HG02840 (cell line): ENCODE results near the gene TAS2R9.
"Not testable (repeated sequence)": the region's sequence is repeated elsewhere in the genome, so short reads cannot be mapped to it uniquely, and the experiment has no call there.

Experiments
- ATAC-seq: cut with Tn5 transposase; IDR thresholded peaks from one replicate; pipeline ENCODE4 v1.9.1; 2021; ENCODE audit warnings: mild to moderate bottlenecking, moderate library complexity, moderate number of reproducible peaks; ENCODE audit not compliant: unreplicated experiment, low FRiP score

Gene TAS2R9

GRCh38 chr12:10810068-10810467 is at the start of gene TAS2R9:
TSS of gene TAS2R9 (minus strand) at chr12:10810168. CDS start at chr12:10810075, 93 bp downstream.
- ATAC-seq = no peak

GRCh38 chr12:10855807-10856206 is 45.8 kb upstream of the TAS2R9 start:
- ATAC-seq = no peak

GRCh38 chr12:10853776-10854175 is 43.8 kb upstream of the TAS2R9 start:
- ATAC-seq = no peak

- no peak for ATAC-seq
These were observed 41.4 kb upstream of the TAS2R9 start for GRCh38 chr12:10851243-10851858.

GRCh38 chr12:10849425-10849878 is 39.5 kb upstream of the TAS2R9 start, which contains the start of gene PRR4:
TSS of gene PRR4 (minus strand) at chr12:10849475. CDS start at chr12:10849437, 38 bp downstream.
- ATAC-seq = no peak

- no peak for ATAC-seq
These were observed 37.8 kb upstream of the TAS2R9 start for GRCh38 chr12:10847744-10848143.

GRCh38 chr12:10842862-10843261 is 32.9 kb upstream of the TAS2R9 start:
- ATAC-seq = no peak

GRCh38 chr12:10838461-10838860 is 28.5 kb upstream of the TAS2R9 start:
- ATAC-seq = no peak

GRCh38 chr12:10829994-10830393 is 20.0 kb upstream of the TAS2R9 start:
- no peak for ATAC-seq

GRCh38 chr12:10826258-10826657 is 16.3 kb upstream of the TAS2R9 start, which contains the start of gene TAS2R10:
TSS of gene TAS2R10 (minus strand) at chr12:10826358. CDS start at chr12:10826269, 89 bp downstream.
- no peak for ATAC-seq

GRCh38 chr12:10824957-10825356 is 15.0 kb upstream of the TAS2R9 start:
- no peak for ATAC-seq

- no peak for ATAC-seq
These were observed 2.0 kb upstream of the TAS2R9 start for GRCh38 chr12:10811883-10812536.

GRCh38 chr12:10807186-10807585 is 2.8 kb downstream of the TAS2R9 start, which contains the start of gene TAS2R8:
TSS of gene TAS2R8 (minus strand) at chr12:10807286. CDS start at chr12:10806980, 306 bp downstream.
- ATAC-seq = no peak

GRCh38 chr12:10802587-10802986 is 7.4 kb downstream of the TAS2R9 start, which contains the start of gene TAS2R7:
TSS of gene TAS2R7 (minus strand) at chr12:10802627. CDS start at chr12:10802570, 57 bp downstream.
- no peak for ATAC-seq

GRCh38 chr12:10801741-10802140 is 8.2 kb downstream of the TAS2R9 start:
- no peak for ATAC-seq

- ATAC-seq = no peak
These were observed 15.7 kb downstream of the TAS2R9 start for GRCh38 chr12:10794222-10794621.

- not testable (repeated sequence) for ATAC-seq
These were observed 18.2 kb downstream of the TAS2R9 start for GRCh38 chr12:10791769-10792168.

GRCh38 chr12:10783252-10783651 is 26.7 kb downstream of the TAS2R9 start:
- no peak for ATAC-seq

GRCh38 chr12:10779103-10779502 is 30.9 kb downstream of the TAS2R9 start:
- no peak for ATAC-seq

- ATAC-seq = no peak
These were observed 38.7 kb downstream of the TAS2R9 start for GRCh38 chr12:10771132-10771733.

GRCh38 chr12:10759657-10760056 is 50.3 kb downstream of the TAS2R9 start:
- ATAC-seq = no peak
